Peyer's patch (tissue), 4 donors: ENCODE data around the gene SPRED1.

ENCODE experiments used
- CTCF ChIP-seq, 6 experiments: fragments of 450-650 bp in 4 of 6; fragments of 200-600 bp in 2 of 6; sonication (generic) in 1 of 6; IDR thresholded peaks; one replicate each; pipeline ENCODE4 v1.5.1; 2017 to 2019; ENCODE audit warnings: antibody characterized with exemption in 6 of 6, mild to moderate bottlenecking in 3 of 6, moderate library complexity in 1 of 6
- POLR2A ChIP-seq, 2 donors: fragments of 450-650 bp; IDR thresholded peaks; one replicate each; pipeline ENCODE4 v1.5.1; 2017; ENCODE audit warnings: antibody characterized with exemption in 2 of 2, mild to moderate bottlenecking in 2 of 2, moderate library complexity in 2 of 2

GRCh38 chr15:38212729-38213351, 39.8 kb upstream of the SPRED1 start:
- TF ChIP-seq CTCF (IDR thresholded peaks at IDR 0.05) (no peak), POLR2A (IDR thresholded peaks at IDR 0.05) (no peak)
